ENCODE measurements around the gene PKIG.

PKIG gene

DNA sequence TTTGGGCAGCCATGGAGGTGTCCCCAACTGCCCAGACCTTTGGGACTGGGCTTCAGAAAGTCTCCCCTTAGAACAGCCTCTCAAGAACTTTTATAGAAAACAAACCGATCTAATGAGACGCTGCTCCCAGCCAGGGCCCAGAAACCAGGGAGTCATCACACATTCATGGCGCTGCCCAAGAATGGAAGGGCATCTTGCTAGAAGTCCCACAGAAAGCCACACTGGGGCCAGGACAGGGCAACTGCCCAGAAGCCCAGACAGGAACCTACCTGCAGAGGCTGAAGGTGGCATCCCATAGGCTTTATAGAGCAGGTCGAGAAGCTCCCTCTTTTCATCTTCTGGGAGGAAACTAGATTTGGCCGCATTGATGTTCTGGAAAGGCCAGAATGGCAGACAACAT lies 37.7 kb downstream of the PKIG start:
- no peak for DNase-seq (ENCODE audit: low read depth in 2 of 2)

DNA sequence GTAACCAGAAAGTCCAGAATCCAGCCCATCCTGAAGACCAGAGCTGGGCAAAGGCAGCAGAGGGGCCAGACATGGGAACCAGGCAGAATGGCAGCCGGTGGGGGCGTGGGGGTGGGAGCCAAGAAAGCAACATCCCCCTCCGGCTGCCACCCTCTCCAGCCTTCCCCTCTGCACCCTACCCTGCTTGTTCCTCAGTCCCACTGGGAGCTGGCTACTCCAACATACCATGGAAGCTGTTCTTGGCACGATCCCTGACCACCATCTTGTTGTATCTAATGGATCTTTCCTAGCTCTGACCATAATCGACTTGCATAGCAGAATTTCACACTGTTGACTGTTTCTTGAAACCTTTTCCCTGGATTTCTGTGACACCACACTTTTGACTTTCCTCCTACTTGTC lies 38.9 kb downstream of the PKIG start:
- no peak for DNase-seq (ENCODE audit: low read depth in 2 of 2)

DNA sequence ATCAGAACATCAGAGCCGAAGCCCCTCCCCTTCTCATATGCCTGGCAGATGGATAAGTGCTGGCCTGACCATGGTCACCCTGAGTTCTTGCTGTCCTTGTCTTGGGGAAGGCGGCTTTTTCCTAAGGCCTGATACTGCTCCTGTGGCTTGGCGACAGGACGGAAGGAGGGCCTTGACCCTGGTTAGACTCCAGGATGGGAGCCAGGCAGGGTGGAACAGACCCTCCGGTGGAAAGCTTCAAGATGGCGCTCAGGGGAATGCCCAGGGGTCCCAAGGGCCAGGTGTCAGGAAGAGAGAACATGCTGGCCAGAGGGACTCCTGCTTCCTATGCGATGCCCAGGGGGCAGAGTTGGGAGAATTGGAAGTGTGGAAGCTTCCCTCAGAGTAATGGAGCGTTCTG lies 39.6 kb downstream of the PKIG start:
- DNase-seq (ENCODE audit: low read depth in 2 of 2) = no peak

DNA sequence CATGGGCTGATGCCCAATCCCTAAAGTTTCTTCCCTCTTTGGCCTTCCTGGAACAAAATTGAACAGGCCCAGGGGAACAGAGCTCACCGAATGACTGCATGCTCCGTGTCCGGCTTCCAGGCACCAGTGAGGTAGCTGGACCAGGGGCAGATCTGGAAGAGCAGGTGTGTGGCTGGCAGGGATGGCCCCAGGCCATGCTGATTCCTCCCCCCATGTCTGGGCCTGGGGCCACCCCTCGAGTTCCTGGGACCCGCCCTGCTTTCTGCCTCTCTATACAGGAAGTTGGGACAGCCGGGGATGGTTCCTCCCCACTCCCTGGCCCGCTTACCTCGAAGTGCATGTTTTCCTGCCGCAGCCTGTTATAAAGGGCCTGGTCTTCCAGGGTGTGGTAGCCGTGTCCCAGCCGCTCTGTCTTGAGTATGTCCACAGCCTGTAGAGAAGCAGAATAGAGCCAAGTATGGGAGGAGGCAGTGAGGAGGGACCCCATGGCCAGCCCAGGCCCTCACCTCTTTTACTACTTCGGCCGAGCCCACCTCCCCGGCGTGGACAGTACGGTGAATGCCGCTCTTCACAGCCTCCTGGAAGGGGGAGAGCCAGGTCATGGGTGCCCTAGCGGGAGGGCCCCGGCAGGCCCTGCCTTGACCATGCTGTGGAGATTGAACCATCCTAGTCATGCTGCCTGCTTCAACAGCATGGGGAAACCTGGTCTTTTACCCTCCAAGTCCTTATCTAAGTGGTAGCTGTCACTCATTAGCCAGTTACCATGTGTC lies 40.3 kb downstream of the PKIG start:
- DNase-seq (ENCODE audit: low read depth in 2 of 2) = no peak

DNA sequence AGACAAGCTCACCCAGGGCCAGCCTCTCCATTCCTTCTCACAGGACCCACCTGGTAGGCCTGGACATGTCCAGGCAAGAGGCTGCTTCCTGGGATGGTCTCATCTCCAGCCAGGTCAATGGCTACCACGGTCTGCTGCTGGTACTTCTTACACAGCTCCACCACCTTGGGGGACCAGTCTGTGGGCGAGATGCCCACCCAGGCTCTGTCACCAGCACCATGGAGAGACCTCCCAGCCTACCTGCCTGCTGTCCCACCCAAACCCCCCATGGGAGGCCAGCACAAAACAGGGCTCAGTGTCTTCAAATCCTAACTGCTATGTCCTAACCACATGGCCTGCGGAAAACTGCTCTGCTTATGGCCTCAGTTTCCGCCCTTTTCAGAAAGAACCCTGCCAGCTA lies 41.8 kb downstream of the PKIG start:
- DNase-seq (ENCODE audit: low read depth in 2 of 2) = no peak

- no peak for DNase-seq (ENCODE audit: low read depth in 2 of 2)
Measured at GRCh38 chr20:44624743-44625271, 42.4 kb downstream of the PKIG start.

DNA sequence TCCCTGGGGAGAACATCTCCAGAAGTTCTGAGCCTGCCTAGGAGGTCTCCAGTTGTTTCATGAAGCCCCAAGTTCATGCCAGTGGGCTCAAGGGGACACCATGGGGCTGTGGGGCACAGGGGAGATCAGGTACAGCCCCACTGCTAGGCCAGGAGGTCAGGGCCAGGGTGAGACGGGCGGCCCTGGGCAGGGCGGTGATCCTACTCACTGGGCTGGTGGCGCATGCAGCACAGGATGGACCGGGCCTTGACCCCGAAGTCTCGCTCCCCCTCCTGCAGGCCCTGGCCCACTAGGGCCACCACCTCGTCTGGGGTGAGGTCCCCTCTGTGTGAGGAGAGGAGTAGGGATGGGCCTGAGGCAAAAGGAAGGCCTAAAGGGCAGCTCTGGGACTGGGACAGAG lies 43.0 kb downstream of the PKIG start:
- no peak for DNase-seq (ENCODE audit: low read depth in 2 of 2)

GRCh38 chr20:44626278-44626677 lies 43.9 kb downstream of the PKIG start:
- no peak for DNase-seq (ENCODE audit: low read depth in 2 of 2)

DNA sequence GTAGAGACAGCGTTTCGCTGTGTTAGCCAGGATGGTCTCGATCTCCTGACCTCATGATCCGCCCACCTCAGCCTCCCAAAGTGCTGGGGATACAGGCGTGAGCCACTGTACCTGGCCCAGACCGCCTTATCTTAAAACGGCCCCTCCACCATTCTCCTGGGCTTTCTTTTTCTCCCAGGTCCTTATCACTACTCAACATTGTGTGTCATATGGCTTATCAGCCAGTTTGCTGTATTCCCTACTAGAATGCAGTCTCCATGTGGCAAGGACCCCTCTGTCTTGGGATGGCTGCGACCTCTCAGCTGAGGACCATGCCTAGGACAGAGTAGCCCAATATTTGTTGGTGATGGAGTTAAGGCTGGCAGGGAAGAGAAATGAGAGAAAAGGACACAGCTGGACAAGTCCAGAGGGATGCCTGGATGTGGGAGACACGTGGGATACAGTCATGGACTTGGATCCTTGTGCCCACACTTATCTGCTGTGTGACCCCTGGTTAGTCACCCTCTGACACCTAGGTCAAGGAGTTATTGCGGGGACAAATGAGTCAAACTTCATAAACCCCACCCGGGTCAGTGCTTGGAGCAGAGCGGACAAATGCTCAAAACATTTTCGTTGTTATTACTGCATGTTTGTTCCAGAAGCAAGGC lies 45.1 kb downstream of the PKIG start:
- DNase-seq (ENCODE audit: low read depth in 2 of 2) = no peak

DNA sequence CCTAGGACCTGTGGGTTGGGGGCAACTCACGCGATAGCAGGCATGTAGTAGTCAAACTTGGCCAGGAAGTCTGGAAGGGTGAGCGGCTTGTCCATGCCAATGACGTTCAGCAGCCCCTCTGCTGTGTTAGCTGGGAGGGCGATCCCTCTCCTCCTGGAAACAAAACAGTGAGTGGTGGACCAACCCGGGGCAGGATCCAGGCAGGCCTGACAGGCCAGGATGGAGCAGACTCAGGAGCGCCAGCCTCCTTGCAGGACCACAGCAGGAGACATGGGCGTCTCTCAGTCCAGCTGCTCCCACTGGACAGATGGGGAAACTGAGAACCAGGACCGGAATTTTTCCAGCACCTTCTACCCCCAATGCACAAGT lies 46.6 kb downstream of the PKIG start:
- no peak for DNase-seq (ENCODE audit: low read depth in 2 of 2)

DNA sequence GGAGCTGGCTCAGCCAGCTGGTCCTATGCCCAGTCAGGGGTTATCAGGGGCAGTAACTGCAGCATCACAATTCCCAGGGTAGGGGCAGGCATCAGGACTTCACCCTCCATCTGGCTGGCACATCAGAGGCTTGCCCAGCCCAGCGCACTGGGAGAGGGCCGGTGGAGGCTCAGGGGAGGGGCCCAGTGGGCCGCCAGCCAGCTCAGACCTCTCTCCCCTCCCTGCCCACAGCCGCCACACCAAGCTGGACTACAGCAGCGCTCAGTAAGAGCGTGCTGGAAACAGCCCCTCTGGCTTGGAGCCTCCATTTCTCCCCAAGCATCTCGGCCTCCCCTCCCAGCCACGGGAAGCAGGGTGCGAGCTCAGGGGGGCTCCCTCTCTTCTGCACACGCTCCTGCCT lies 47.2 kb downstream of the PKIG start:
- DNase-seq (ENCODE audit: low read depth in 2 of 2) = no peak

DNA sequence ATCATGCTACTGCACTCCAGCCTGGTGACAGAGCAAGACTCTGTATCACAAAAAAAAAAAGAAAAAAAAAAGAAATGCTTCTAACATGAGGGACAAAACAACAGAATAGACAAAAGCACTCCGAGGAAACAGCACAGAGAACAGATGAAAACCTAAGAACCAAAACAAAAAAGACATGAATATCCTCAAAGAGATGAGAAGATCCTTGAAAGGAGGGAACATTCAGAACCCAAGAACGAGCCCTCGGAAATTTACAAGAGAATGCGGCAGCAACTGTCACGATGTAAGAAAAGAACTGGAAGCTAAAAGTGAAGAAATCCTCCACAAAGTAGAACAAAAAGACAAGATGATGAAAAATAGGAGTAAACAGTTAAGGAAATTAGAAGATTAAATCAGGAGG lies 47.9 kb downstream of the PKIG start:
- no peak for DNase-seq (ENCODE audit: low read depth in 2 of 2)

DNA sequence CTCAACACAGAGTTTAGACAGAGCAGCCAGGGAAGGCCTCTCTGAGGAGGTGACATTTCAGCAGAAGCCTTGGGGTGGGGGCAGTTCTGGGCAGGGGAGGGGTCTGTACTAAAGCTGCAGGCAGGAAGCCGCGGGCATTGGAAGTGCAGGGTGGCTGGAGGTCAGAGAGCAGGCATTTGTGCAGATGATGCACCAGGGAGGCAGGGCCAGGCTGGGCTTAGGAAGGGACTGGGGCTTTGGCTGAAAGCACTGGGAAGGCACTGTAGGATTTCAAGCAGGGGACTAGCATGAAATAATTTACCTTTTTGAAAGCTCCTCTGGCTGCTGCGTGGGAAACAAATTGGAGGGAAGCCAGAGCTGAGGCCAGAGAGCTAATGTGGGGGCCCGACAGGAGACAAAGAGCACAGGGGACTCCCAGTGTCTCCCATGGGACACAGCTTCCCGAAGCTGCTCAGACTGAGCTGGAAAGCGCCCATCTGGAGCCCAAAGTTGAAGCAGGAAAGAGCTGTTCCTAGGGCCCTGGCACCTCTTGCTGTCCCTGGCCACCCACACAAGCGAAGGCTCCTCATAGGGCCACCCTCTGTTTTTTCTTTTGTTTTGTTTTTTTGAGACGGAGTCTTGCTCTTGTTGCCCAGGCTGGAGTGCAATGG lies 49.8 kb downstream of the PKIG start:
- no peak for DNase-seq (ENCODE audit: low read depth in 2 of 2)

- no peak for DNase-seq (ENCODE audit: low read depth in 2 of 2)
Measured at GRCh38 chr20:44633187-44633810, 50.9 kb downstream of the PKIG start.

GRCh38 chr20:44633872-44634600 lies 51.7 kb downstream of the PKIG start:
- no peak for DNase-seq (ENCODE audit: low read depth in 2 of 2)

- no peak for DNase-seq (ENCODE audit: low read depth in 2 of 2)
Measured at GRCh38 chr20:44635877-44636276, 53.5 kb downstream of the PKIG start.

- DNase-seq (ENCODE audit: low read depth in 2 of 2) = no peak
Measured at GRCh38 chr20:44637042-44637441, 54.7 kb downstream of the PKIG start.

DNA sequence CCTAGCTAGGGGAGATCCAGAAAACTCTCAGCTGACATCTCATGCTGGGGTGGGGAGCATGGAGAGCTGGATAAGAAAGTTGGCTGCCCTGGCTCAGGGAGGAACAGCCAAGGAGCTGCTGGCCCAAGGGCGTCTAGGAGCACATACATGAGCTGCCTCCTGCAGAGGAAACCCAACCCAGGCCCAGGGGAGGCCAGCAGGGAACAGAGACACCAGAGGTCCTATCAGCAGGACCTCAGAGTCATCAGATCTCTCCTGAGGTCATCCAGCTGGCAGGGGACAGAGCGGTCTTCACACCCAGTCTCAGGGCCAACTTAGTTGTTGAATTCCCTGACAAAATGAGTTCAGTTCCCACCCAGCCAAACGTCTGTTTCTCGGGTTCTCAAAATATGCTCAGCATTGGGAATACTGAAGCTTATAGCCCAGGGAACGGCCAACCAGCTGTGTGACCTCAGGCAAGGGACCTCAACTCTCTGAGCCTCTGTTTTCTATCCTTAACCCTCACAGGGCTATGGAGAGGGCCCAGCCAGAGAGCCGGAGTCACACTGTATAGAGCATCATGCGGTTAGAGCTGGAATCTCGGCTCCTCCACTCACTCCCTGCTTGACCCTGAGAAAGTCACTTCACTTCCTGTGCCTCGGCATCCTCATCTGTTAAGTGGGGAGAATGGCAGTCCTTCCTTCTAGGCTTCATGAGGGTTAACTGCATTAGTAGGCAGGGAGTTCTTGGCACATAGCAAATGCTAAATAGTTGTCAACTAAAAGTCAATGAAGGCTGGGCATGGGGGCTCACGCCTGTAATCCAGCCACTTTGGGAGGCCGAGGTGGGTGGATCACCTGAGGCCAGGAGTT lies 55.4 kb downstream of the PKIG start:
- no peak for DNase-seq (ENCODE audit: low read depth in 2 of 2)

GRCh38 chr20:44640522-44640921 lies 58.1 kb downstream of the PKIG start:
- no peak for DNase-seq (ENCODE audit: low read depth in 2 of 2)

DNA sequence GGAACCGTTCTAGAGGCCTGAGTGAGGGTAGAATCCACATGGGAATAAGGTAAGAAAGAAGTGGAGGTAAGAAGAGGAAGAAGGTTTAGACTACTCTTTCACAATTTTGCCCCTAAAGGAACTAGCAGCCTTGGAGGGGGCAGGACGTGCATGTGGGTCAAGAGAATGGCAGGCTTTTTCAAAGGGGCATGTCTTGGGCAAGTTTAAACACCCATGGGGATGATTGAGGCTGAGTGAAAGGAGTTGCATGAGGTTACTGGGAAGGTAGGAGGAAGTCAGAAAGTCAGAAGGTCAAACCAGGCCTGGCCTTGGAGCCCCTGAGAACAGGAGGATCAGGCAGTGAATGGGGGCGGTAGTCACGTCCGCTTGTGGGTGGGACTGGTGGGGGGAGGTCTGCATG lies 58.9 kb downstream of the PKIG start:
- no peak for DNase-seq (ENCODE audit: low read depth in 2 of 2)
